ENCODE data around the gene FUBP1.

DNA sequence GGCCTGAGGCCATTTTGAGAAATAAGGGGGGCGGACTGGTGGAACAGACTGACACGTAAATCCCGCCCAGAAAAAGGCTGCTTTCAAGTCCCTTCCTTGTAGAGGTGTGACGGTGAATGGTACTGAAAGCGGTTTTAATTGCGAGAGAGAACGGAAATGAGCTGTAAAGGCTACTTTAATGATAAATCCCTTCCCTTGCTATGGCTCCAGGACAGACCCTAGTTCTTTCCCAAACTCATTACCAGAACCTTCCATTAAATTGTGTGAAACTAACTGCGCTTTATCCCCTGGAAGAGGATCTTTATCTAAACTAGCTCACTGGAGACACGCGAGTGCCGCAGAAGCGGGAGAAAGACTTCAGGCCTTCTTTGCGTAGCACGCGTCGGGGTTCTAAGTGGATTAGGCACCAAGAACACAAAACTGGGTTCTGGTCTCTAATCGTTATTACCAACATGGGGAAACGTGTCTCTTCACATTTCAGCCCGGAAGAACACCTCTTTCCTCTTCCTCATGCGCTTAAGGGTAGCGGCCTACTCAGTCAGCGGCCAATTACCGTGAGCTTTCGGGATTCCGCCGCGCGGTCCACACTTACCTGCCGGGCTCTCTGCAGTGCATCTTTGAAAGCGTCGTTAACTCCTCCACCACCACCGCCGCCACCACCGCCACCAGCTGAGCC, 441 bp downstream of the FUBP1 start:
- TF ChIP-seq, protein P1, sequence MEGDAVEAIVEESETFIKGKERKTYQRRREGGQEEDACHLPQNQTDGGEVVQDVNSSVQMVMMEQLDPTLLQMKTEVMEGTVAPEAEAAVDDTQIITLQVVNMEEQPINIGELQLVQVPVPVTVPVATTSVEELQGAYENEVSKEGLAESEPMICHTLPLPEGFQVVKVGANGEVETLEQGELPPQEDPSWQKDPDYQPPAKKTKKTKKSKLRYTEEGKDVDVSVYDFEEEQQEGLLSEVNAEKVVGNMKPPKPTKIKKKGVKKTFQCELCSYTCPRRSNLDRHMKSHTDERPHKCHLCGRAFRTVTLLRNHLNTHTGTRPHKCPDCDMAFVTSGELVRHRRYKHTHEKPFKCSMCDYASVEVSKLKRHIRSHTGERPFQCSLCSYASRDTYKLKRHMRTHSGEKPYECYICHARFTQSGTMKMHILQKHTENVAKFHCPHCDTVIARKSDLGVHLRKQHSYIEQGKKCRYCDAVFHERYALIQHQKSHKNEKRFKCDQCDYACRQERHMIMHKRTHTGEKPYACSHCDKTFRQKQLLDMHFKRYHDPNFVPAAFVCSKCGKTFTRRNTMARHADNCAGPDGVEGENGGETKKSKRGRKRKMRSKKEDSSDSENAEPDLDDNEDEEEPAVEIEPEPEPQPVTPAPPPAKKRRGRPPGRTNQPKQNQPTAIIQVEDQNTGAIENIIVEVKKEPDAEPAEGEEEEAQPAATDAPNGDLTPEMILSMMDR (IDR thresholded peaks at IDR 0.05) = no peak
- TF ChIP-seq POLR2A (IDR thresholded peaks at IDR 0.05) = peak; percentile 32

Measured in right lobe of liver (tissue), 4 donors.